BJ (cell line): ENCODE data around the gene AQP6. TPM values are rescaled to one million over a fixed set of nuclear protein-coding genes. Genes with fewer than 3 reads are reported as not detected.

Experiments used
- CTCF ChIA-PET: fragments of 350-600 bp; formaldehyde crosslinking; extraction: SDS; loops from one replicate; lab custom pipeline; 2021; ENCODE audit warnings: antibody characterized with exemption, inconsistent platforms; lab: Yijun Ruan, JAX
- POLR2A ChIA-PET: fragments of 300-600 bp; sonication (Branson Sonifier 250); formaldehyde crosslinking; extraction: SDS; loops from one replicate; lab custom pipeline; 2021; ENCODE audit warnings: antibody characterized with exemption; lab: Charles Lee
- DNase-seq: peaks from one replicate; pipeline ENCODE4 v3.0.0-alpha.2; 2011; ENCODE audit warnings: low read depth
- H3K27me3 ChIP-seq: 2 replicates; pipeline ENCODE4 v1.6.0; 2011; ENCODE audit warnings: low read length; ENCODE audit not compliant: control insufficient read depth, insufficient read depth
- H3K36me3 ChIP-seq: 2 replicates; pipeline ENCODE4 v1.5.1; 2011; ENCODE audit warnings: low read length; ENCODE audit not compliant: control insufficient read depth, insufficient read depth
- H3K4me3 ChIP-seq: 2 replicates; pipeline ENCODE4 v1.5.1; 2011; ENCODE audit warnings: low read depth, mild to moderate bottlenecking, control low read depth, low read length
- CTCF ChIP-seq: IDR thresholded peaks from 2 replicates; pipeline ENCODE4 v1.5.1; 2011; ENCODE audit warnings: low read depth, mild to moderate bottlenecking, control low read depth, inconsistent platforms, low read length, moderate library complexity; ENCODE audit not compliant: insufficient read depth
- polyA plus RNA-seq: library from polyadenylated mRNA; depleted of rRNA; stranded (reverse); fragments of >200 nt; gene quantifications from 2 replicates; pipeline ENCODE4 v1.2.3, GENCODE V29; 2011

AQP6 gene
- polyA plus RNA-seq, 1 experiment, result not detected

GRCh38 chr12:50018154-50018553 lies 45.4 kb downstream of the AQP6 start:
- CTCF ChIA-PET, result interaction anchor here (0.6 to 5.1 kb wide), 6 partner anchors 7 to 51 kb away, joined by 3 to 26 read pairs (median 11); no protein-coding TSS in a partner anchor
- POLR2A ChIA-PET, result interaction anchor here (0.7 kb wide), 1 partner anchor 1370 kb away, joined by 10 read pairs; no protein-coding TSS in a partner anchor
- TF ChIP-seq CTCF, result no peak

GRCh38 chr12:50018968-50019367 lies 46.2 kb downstream of the AQP6 start:
- Histone ChIP-seq H3K27me3 (no peaks in the 10 kb centered on the region), H3K36me3 (no peaks in the 10 kb centered on the region), H3K4me3 (no peak overlapping the region)
- no peak for DNase-seq
- ChIA-PET POLR2A (no interaction called here), CTCF (interaction anchor here (1.3 to 4.5 kb wide), 5 partner anchors 9 to 51 kb away, joined by 3 to 20 read pairs (median 7); no protein-coding TSS in a partner anchor)
- no peak for TF ChIP-seq CTCF

More at GRCh38 chr12:50018154-50018553, 45.4 kb downstream of the AQP6 start:
- Histone ChIP-seq H3K27me3 (no peaks in the 10 kb centered on the region), H3K36me3 (no peaks in the 10 kb centered on the region), H3K4me3 (no peak overlapping the region)
- no peak for DNase-seq

- Histone ChIP-seq H3K27me3 (no peaks in the 10 kb centered on the region), H3K4me3 (no peak overlapping the region), H3K36me3 (no peaks in the 10 kb centered on the region)
- TF ChIP-seq CTCF, result no peak
- POLR2A ChIA-PET, result no interaction called here
- CTCF ChIA-PET, result interaction anchor here (0.7 to 4.5 kb wide), 5 partner anchors 13 to 362 kb away, joined by 3 to 20 read pairs (median 7); no protein-coding TSS in a partner anchor
- no peak for DNase-seq
Observed at GRCh38 chr12:50019524-50019923, 46.8 kb downstream of the AQP6 start.

- no peak for TF ChIP-seq CTCF
- DNase-seq, result no peak
- ChIA-PET CTCF (interaction anchor here (0.8 to 2.2 kb wide), 9 partner anchors 9 to 76 kb away, joined by 3 to 8 read pairs (median 4); no protein-coding TSS in a partner anchor), POLR2A (no interaction called here)
- Histone ChIP-seq H3K4me3 (0 out of 2 replicates have a peak overlapping the region, but pooled peaks have one; percentile 23), H3K36me3 (no peaks in the 10 kb centered on the region), H3K27me3 (no peaks in the 10 kb centered on the region)
Observed at GRCh38 chr12:50021031-50021430, 48.3 kb downstream of the AQP6 start.

- no peak overlapping the region for H3K4me3 ChIP-seq
- POLR2A ChIA-PET, result no interaction called here
- no peak for DNase-seq
- TF ChIP-seq CTCF, result no peak
- CTCF ChIA-PET, result no interaction called here
- H3K27me3 ChIP-seq, result no peaks in the 10 kb centered on the region
- no peaks in the 10 kb centered on the region for H3K36me3 ChIP-seq
Observed at GRCh38 chr12:50022903-50023302, 50.2 kb downstream of the AQP6 start.
